NCI-H1436 treated with DMSO at 0.1 percent for 48 hours (cell line): Measurements from ENCODE around the gene TSC2.

Source experiments
- DNase-seq: peaks from one replicate; lab custom pipeline; 2025; lab: John Stamatoyannopoulos, UW

The TSC2 gene

GRCh38 chr16:2070576-2071453 is 23.0 kb downstream of the TSC2 start:
- no peak for DNase-seq

GRCh38 chr16:2071454-2072202 is 23.8 kb downstream of the TSC2 start:
- no peak for DNase-seq

GRCh38 chr16:2072926-2073325 is 25.1 kb downstream of the TSC2 start:
- no peak for DNase-seq

GRCh38 chr16:2074071-2074470 is 26.3 kb downstream of the TSC2 start:
- no peak for DNase-seq

- no peak for DNase-seq
These were observed 27.8 kb downstream of the TSC2 start for GRCh38 chr16:2075631-2076030.

- DNase-seq: no peak
These were observed 28.5 kb downstream of the TSC2 start for GRCh38 chr16:2076072-2076865.

- no peak for DNase-seq
These were observed 29.2 kb downstream of the TSC2 start for GRCh38 chr16:2077016-2077415.

- no peak for DNase-seq
These were observed 29.9 kb downstream of the TSC2 start for GRCh38 chr16:2077696-2078095.

GRCh38 chr16:2078096-2078495 is 30.3 kb downstream of the TSC2 start:
- no peak for DNase-seq

GRCh38 chr16:2078691-2079090 is 30.9 kb downstream of the TSC2 start:
- DNase-seq: no peak

GRCh38 chr16:2079311-2079800 is 31.6 kb downstream of the TSC2 start:
- DNase-seq: no peak

- no peak for DNase-seq
These were observed 32.2 kb downstream of the TSC2 start for GRCh38 chr16:2079991-2080390.

- no peak for DNase-seq
These were observed 33.7 kb downstream of the TSC2 start for GRCh38 chr16:2081201-2082084.

- no peak for DNase-seq
These were observed 34.6 kb downstream of the TSC2 start for GRCh38 chr16:2082171-2082982.

- DNase-seq: no peak
These were observed 35.2 kb downstream of the TSC2 start for GRCh38 chr16:2082983-2083364.

- no peak for DNase-seq
These were observed 35.6 kb downstream of the TSC2 start for GRCh38 chr16:2083409-2083808.

- no peak for DNase-seq
These were observed 36.3 kb downstream of the TSC2 start for GRCh38 chr16:2083876-2084780.

GRCh38 chr16:2084895-2085625 is 37.3 kb downstream of the TSC2 start:
- DNase-seq: no peak

- DNase-seq: no peak
These were observed 37.9 kb downstream of the TSC2 start for GRCh38 chr16:2085669-2086068.
